OCI-LY7 (cell line): ENCODE data around the gene C11orf16. TPM values are rescaled to one million over a fixed set of nuclear protein-coding genes. Genes with fewer than 3 reads are reported as not detected.
"Not testable (repeated sequence)": the region's sequence is repeated elsewhere in the genome, so short reads cannot be mapped to it uniquely, and the experiment has no call there.

Experiments used
- BruUV-seq: library from RNA; stranded (reverse); fragments of 400-500 nt; replicated peaks from 2 replicates; lab custom pipeline; 2021; lab: Mats Ljungman, UMichigan
- CTCF ChIA-PET: fragments of 300-600 bp; sonication (Branson Sonifier 250); formaldehyde crosslinking; loops from one replicate; lab custom pipeline; 2022; ENCODE audit warnings: antibody characterized with exemption; ENCODE audit not compliant: unreplicated experiment; lab: Charles Lee
- POLR2A ChIA-PET: fragments of 300-600 bp; sonication (Branson Sonifier 250); formaldehyde crosslinking; loops from one replicate; lab custom pipeline; 2022; ENCODE audit warnings: antibody characterized with exemption; lab: Charles Lee
- DNase-seq: peaks from one replicate; pipeline ENCODE4 v3.0.0-alpha.2; 2015; ENCODE audit warnings: low spot score
- H2AFZ ChIP-seq: fragments of 200-600 bp; sonication (generic), shearing (Covaris generic); 2 replicates; pipeline ENCODE4 v1.6.1; 2014; ENCODE audit warnings: mild to moderate bottlenecking, antibody characterized with exemption, low read length, moderate library complexity
- H3K27ac ChIP-seq: fragments of 200-600 bp; sonication (generic); 2 replicates; pipeline ENCODE4 v1.5.1; 2014; ENCODE audit warnings: mixed run types, low read depth, mild to moderate bottlenecking, moderate library complexity, low read length, inconsistent platforms; ENCODE audit not compliant: poor library complexity, severe bottlenecking
- H3K36me3 ChIP-seq: fragments of 200-600 bp; sonication (generic); 2 replicates; pipeline ENCODE4 v1.6.1; 2014; ENCODE audit warnings: mild to moderate bottlenecking, antibody characterized with exemption, low read length, moderate library complexity, mixed read lengths; ENCODE audit not compliant: insufficient read depth
- H3K4me1 ChIP-seq: fragments of 200-600 bp; sonication (generic); 2 replicates; pipeline ENCODE4 v1.5.1; 2014; ENCODE audit warnings: mild to moderate bottlenecking, low read length; ENCODE audit not compliant: insufficient read depth, poor library complexity, severe bottlenecking
- H3K4me2 ChIP-seq: fragments of 200-600 bp; sonication (generic); 2 replicates; pipeline ENCODE4 v1.6.1; 2014; ENCODE audit warnings: mild to moderate bottlenecking, low read length
- H3K4me3 ChIP-seq: fragments of 200-600 bp; sonication (generic); 2 replicates; pipeline ENCODE4 v1.5.1; 2014; ENCODE audit warnings: mild to moderate bottlenecking, low read depth, low read length; ENCODE audit not compliant: poor library complexity, severe bottlenecking
- H3K79me2 ChIP-seq: fragments of 200-600 bp; sonication (generic); 2 replicates; pipeline ENCODE4 v1.6.1; 2016; ENCODE audit warnings: low read depth, mild to moderate bottlenecking, low read length, moderate library complexity, mixed read lengths; ENCODE audit not compliant: insufficient read depth
- H3K9me2 ChIP-seq: fragments of 200-600 bp; sonication (generic); 2 replicates; pipeline ENCODE4 v1.6.1; 2016; ENCODE audit warnings: mild to moderate bottlenecking, low read length, mixed read lengths; ENCODE audit not compliant: insufficient read depth
- H3K9me3 ChIP-seq: fragments of 200-600 bp; sonication (generic); 2 replicates; pipeline ENCODE4 v1.6.1; 2014; ENCODE audit warnings: mild to moderate bottlenecking, mixed run types, low read length, mixed read lengths
- H4K20me1 ChIP-seq: fragments of 200-600 bp; sonication (generic); 2 replicates; pipeline ENCODE4 v1.6.1; 2014; ENCODE audit warnings: mild to moderate bottlenecking, antibody characterized with exemption, low read length, moderate library complexity, mixed read lengths; ENCODE audit not compliant: insufficient read depth
- EZH2phosphoT487 ChIP-seq: fragments of 200-600 bp; sonication (generic); IDR thresholded peaks from 2 replicates; pipeline ENCODE4 v1.6.1; 2018; ENCODE audit warnings: low read depth, borderline replicate concordance, mild to moderate bottlenecking, mixed run types, antibody characterized with exemption, low read length, moderate library complexity, mixed read lengths
- intact Hi-C: fragments of 100-400 bp; cut with micrococcal nuclease; formaldehyde crosslinking; loops from one replicate; pipeline ENCODE4 v1.10.0; 2022; ENCODE audit not compliant: unreplicated experiment
- total RNA-seq, 2 experiments: library from RNA; depleted of rRNA in 1 of 2; stranded (reverse); fragments of >200 nt in 1 of 2; shearing (Covaris generic) in 1 of 2; gene quantifications; 2 replicates each; pipeline ENCODE4 v1.2.3, GENCODE V29; 2014 to 2022
- TF ChIP-seq, protein P1 (sequence below): fragments of 200-600 bp; sonication (generic); conservative IDR thresholded peaks from 2 replicates; pipeline ENCODE4 v1.5.1; 2014; ENCODE audit warnings: mild to moderate bottlenecking, antibody characterized with exemption, low read length, moderate library complexity, mixed read lengths

C11orf16 gene
- total RNA-seq, 2 experiments from 2014 or later, result not detected

DNA sequence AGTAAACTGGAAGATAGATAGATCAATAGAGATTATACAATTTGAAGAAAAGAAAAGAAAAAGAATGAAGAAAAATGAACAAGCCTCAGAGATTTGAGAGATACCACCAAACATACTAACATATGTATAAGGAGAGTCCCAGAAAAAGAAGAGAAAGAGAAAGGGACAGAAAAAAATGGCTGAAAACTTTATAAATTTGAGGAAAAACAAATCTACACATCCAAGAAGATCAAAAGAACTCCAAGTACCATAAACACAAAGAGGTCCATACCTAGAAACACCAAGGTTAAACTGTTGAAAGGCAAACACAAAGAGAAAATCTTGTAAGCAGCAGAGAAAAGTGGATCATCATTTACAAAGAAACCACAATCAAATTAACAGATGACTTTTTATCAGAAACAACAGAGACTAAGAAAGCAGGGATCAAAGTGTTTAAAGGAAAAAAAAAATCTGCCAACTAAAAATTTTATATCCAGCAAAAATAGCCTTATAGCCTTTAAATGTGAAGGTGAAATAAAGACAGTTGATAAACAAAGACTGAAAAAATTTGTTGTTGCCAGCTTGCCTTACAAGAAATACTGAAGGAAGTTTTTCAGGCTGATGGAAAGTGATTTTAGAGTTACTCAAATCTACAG lies 33.5 kb downstream of the C11orf16 start:
- Histone ChIP-seq H3K36me3 (no peaks in the 10 kb centered on the region), H3K4me2 (no peak overlapping the region), H3K79me2 (no peaks in the 10 kb centered on the region), H3K27ac (no peak overlapping the region), H2AFZ (no peak overlapping the region), H3K4me3 (no peak overlapping the region), H3K9me2 (no peaks in the 10 kb centered on the region), H3K9me3 (peaks cover 10% of the 10 kb centered on the region), H4K20me1 (no peaks in the 10 kb centered on the region), H3K4me1 (no peaks in the 10 kb centered on the region)
- intact Hi-C loops, result no loop called here
- CTCF ChIA-PET, result no interaction called here
- TF ChIP-seq, protein P1, sequence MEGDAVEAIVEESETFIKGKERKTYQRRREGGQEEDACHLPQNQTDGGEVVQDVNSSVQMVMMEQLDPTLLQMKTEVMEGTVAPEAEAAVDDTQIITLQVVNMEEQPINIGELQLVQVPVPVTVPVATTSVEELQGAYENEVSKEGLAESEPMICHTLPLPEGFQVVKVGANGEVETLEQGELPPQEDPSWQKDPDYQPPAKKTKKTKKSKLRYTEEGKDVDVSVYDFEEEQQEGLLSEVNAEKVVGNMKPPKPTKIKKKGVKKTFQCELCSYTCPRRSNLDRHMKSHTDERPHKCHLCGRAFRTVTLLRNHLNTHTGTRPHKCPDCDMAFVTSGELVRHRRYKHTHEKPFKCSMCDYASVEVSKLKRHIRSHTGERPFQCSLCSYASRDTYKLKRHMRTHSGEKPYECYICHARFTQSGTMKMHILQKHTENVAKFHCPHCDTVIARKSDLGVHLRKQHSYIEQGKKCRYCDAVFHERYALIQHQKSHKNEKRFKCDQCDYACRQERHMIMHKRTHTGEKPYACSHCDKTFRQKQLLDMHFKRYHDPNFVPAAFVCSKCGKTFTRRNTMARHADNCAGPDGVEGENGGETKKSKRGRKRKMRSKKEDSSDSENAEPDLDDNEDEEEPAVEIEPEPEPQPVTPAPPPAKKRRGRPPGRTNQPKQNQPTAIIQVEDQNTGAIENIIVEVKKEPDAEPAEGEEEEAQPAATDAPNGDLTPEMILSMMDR, result no peak
- no peak for TF ChIP-seq EZH2phosphoT487
- POLR2A ChIA-PET, result interaction anchor here (1.1 kb wide), 1 partner anchor 9 kb away, joined by 3 read pairs; no protein-coding TSS in a partner anchor
- no peak for DNase-seq
- BruUV-seq, result no TSS peak

GRCh38 chr11:8891185-8891584 lies 41.6 kb downstream of the C11orf16 start:
- H3K4me2 ChIP-seq, BruUV-seq, H3K9me2 ChIP-seq, H3K79me2 ChIP-seq, CTCF ChIA-PET, H3K36me3 ChIP-seq, DNase-seq, H3K27ac ChIP-seq, H4K20me1 ChIP-seq, intact Hi-C loops, H3K4me1 ChIP-seq, H2AFZ ChIP-seq, H3K9me3 ChIP-seq, H3K4me3 ChIP-seq: not testable (repeated sequence)
- POLR2A ChIA-PET, result interaction anchor here (0.6 to 0.7 kb wide), 2 partner anchors 8 to 75 kb away, joined by 3 read pairs; no protein-coding TSS in a partner anchor

GRCh38 chr11:8886322-8886721 lies 46.4 kb downstream of the C11orf16 start:
- no TSS peak for BruUV-seq
- ChIA-PET CTCF (no interaction called here), POLR2A (interaction anchor here (0.5 to 0.6 kb wide), 2 partner anchors 8 to 329 kb away, joined by 3 to 4 read pairs; no protein-coding TSS in a partner anchor)
- Histone ChIP-seq H3K4me1 (no peaks in the 10 kb centered on the region), H3K9me3 (no peaks in the 10 kb centered on the region), H3K9me2 (no peaks in the 10 kb centered on the region), H3K4me2 (no peak overlapping the region), H4K20me1 (no peaks in the 10 kb centered on the region), H2AFZ (no peak overlapping the region), H3K27ac (no peak overlapping the region), H3K79me2 (no peaks in the 10 kb centered on the region), H3K36me3 (no peaks in the 10 kb centered on the region), H3K4me3 (no peak overlapping the region)
- intact Hi-C loops, result no loop called here
- DNase-seq, result no peak
- TF ChIP-seq, protein P1, result no peak
- TF ChIP-seq EZH2phosphoT487, result no peak

DNA sequence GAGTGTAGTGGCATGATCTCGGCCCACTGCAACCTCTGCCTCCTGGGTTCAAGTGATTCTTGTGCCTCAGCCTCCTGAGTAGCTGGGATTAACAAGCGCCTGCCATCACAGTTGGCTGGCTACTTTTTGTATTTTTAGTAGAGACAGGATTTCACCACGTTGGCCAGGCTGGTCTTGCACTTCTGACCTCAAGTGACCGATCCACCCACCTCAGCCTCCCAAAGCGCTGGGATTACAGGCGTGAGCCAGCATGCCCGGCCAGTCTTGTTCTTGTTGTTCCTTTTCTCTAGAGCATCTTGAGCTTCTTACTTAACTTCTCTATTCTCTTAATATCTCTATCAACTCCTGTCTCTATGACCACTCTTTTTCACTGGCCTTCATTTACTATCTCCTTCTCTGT lies 51.2 kb downstream of the C11orf16 start:
- CTCF ChIA-PET, H2AFZ ChIP-seq, H3K4me3 ChIP-seq, intact Hi-C loops, H3K36me3 ChIP-seq, POLR2A ChIA-PET, H3K4me2 ChIP-seq, H4K20me1 ChIP-seq, H3K4me1 ChIP-seq, H3K27ac ChIP-seq, DNase-seq, H3K79me2 ChIP-seq, H3K9me2 ChIP-seq, H3K9me3 ChIP-seq, BruUV-seq: not testable (repeated sequence)
